CD4-positive, alpha-beta T cell (primary cell): Measurements from ENCODE around the gene PCDH9. TPM values are rescaled to one million over a fixed set of nuclear protein-coding genes. Genes with fewer than 3 reads are reported as not detected.

Source experiments
- ATAC-seq: fragments of 200-7000 bp; cut with Tn5 transposase; one replicate; pipeline ENCODE4 v1.10.0; 2022; ENCODE audit warnings: mild to moderate bottlenecking; ENCODE audit not compliant: poor library complexity
- CTCF ChIA-PET: fragments of 350-600 bp; sonication (Branson Sonifier 250); formaldehyde crosslinking; loops from one replicate; lab custom pipeline; 2021; ENCODE audit warnings: antibody characterized with exemption, inconsistent platforms; lab: Charles Lee
- POLR2A ChIA-PET: fragments of 350-600 bp; sonication (Branson Sonifier 250); formaldehyde crosslinking; loops from one replicate; lab custom pipeline; 2021; ENCODE audit warnings: antibody characterized with exemption, inconsistent platforms; lab: Charles Lee
- DNase-seq, 14 experiments: peaks; one replicate each; pipeline ENCODE4 v3.0.0-alpha.2; 2013 to 2020; ENCODE audit warnings: mixed read lengths in 2 of 14
- H3K27ac ChIP-seq, 2 donors: one replicate each; pipeline versions ENCODE4 v1.5.1 to v1.7.0; 2013; ENCODE audit warnings: low read length in 2 of 2, low read depth in 1 of 2, mild to moderate bottlenecking in 1 of 2
- H3K27me3 ChIP-seq, 2 experiments: 1 replicate in 1 of 2; 2 replicates in 1 of 2; pipeline versions ENCODE4 v1.6.1 to v1.7.0; 2013; ENCODE audit warnings: low read length in 2 of 2, control low read depth in 1 of 2, mild to moderate bottlenecking in 1 of 2, moderate library complexity in 1 of 2; ENCODE audit not compliant: insufficient read depth in 2 of 2, control insufficient read depth in 1 of 2
- H3K36me3 ChIP-seq: one replicate; pipeline ENCODE4 v1.6.1; 2013; ENCODE audit warnings: low read length, control low read depth; ENCODE audit not compliant: insufficient read depth
- H3K4me1 ChIP-seq: one replicate; pipeline ENCODE4 v1.6.1; 2013; ENCODE audit warnings: low read length, control low read depth; ENCODE audit not compliant: insufficient read depth
- H3K4me3 ChIP-seq: one replicate; pipeline ENCODE4 v1.5.1; 2013; ENCODE audit warnings: mild to moderate bottlenecking, low read length, moderate library complexity
- H3K9me3 ChIP-seq, 2 experiments: 1 replicate in 1 of 2; 2 replicates in 1 of 2; pipeline versions ENCODE4 v1.6.1 to v1.7.0; 2013; ENCODE audit warnings: low read length in 2 of 2, mild to moderate bottlenecking in 2 of 2, control low read depth in 1 of 2, moderate library complexity in 1 of 2; ENCODE audit not compliant: control insufficient read depth in 1 of 2, insufficient read depth in 1 of 2
- H3K27ac Mint-ChIP-seq: one replicate; pipeline ENCODE4 v1.8.0; 2020; ENCODE audit warnings: mixed read lengths
- H3K27me3 Mint-ChIP-seq: one replicate; pipeline ENCODE4 v1.8.0; 2021; ENCODE audit warnings: mixed read lengths
- H3K36me3 Mint-ChIP-seq: one replicate; pipeline ENCODE4 v1.8.0; 2021; ENCODE audit warnings: low read depth, mixed read lengths
- H3K4me1 Mint-ChIP-seq: one replicate; pipeline ENCODE4 v1.8.0; 2021; ENCODE audit warnings: low read depth, mixed read lengths
- H3K4me3 Mint-ChIP-seq: one replicate; pipeline ENCODE4 v1.8.0; 2020; ENCODE audit warnings: mild to moderate bottlenecking, mixed read lengths
- H3K9me3 Mint-ChIP-seq: one replicate; pipeline ENCODE4 v1.8.0; 2020; ENCODE audit warnings: mixed read lengths
- CTCF ChIP-seq: fragments of 200-600 bp; IDR thresholded peaks from one replicate; pipeline ENCODE4 v1.8.0; 2022; ENCODE audit warnings: antibody characterized with exemption, mild to moderate bottlenecking
- intact Hi-C, 2 experiments: fragments of 100-400 bp; cut with DNase I in 1 of 2; cut with micrococcal nuclease in 1 of 2; formaldehyde crosslinking; loops; one replicate each; pipeline versions ENCODE4 v1.15.1 to v1.9.0; 2023 to 2025; cut with DNase I, micrococcal nuclease
- total RNA-seq, 174 experiments: library from RNA in 2 of 174; stranded (reverse) in 2 of 174; gene quantifications; one replicate each; pipeline ENCODE4 v1.2.3 and lab custom pipeline; 2021 to 2026

PCDH9 gene
- total RNA-seq, 2 experiments from 2014 or later, result 0.08 to 0.19 TPM

- H3K27me3 Mint-ChIP-seq, result no peaks in the 10 kb centered on the region
- no peak overlapping the region for H3K27ac ChIP-seq
- TF ChIP-seq CTCF, result no peak
- H3K9me3 ChIP-seq, result peaks cover 0 to 7% of the 10 kb centered on the region in 2 experiments
- H3K4me1 Mint-ChIP-seq, result no peaks in the 10 kb centered on the region
- H3K27me3 ChIP-seq, result no peaks in the 10 kb centered on the region
- H3K4me3 ChIP-seq, result no peak overlapping the region
- no peaks in the 10 kb centered on the region for H3K36me3 ChIP-seq
- no peaks in the 10 kb centered on the region for H3K4me1 ChIP-seq
- no peaks in the 10 kb centered on the region for H3K9me3 Mint-ChIP-seq
- intact Hi-C loops, result no loop called here
- DNase-seq (no peak), ATAC-seq (no peak)
- ChIA-PET POLR2A (no interaction called here), CTCF (no interaction called here)
- H3K27ac Mint-ChIP-seq, result no peak overlapping the region
- H3K4me3 Mint-ChIP-seq, result no peak overlapping the region
- H3K36me3 Mint-ChIP-seq, result no peaks in the 10 kb centered on the region
These were observed 78.5 kb downstream of the PCDH9 start for GRCh38 chr13:67151652-67152051.

- H3K36me3 Mint-ChIP-seq, result no peaks in the 10 kb centered on the region
- POLR2A ChIA-PET, result no interaction called here
These were observed 79.5 kb downstream of the PCDH9 start for GRCh38 chr13:67150608-67151007.

GRCh38 chr13:67148161-67148571, 82.0 kb downstream of the PCDH9 start:
- DNase-seq, result no peak
- H3K36me3 Mint-ChIP-seq, result no peaks in the 10 kb centered on the region
- CTCF ChIA-PET, result no interaction called here
- H3K36me3 ChIP-seq, result no peaks in the 10 kb centered on the region
- no peak for ATAC-seq
- no peaks in the 10 kb centered on the region for H3K27me3 ChIP-seq
- H3K4me3 Mint-ChIP-seq, result no peak overlapping the region
- no peaks in the 10 kb centered on the region for H3K4me1 ChIP-seq
- H3K9me3 ChIP-seq, result no peaks in the 10 kb centered on the region
- no peaks in the 10 kb centered on the region for H3K4me1 Mint-ChIP-seq
- TF ChIP-seq CTCF, result no peak
- intact Hi-C loops, result no loop called here
- H3K27ac ChIP-seq, result no peak overlapping the region
- POLR2A ChIA-PET, result no interaction called here
- H3K27ac Mint-ChIP-seq, result no peak overlapping the region
- H3K9me3 Mint-ChIP-seq, result no peaks in the 10 kb centered on the region
- no peaks in the 10 kb centered on the region for H3K27me3 Mint-ChIP-seq
- no peak overlapping the region for H3K4me3 ChIP-seq

More at GRCh38 chr13:67150608-67151007, 79.5 kb downstream of the PCDH9 start:
- Mint-ChIP-seq H3K27ac (no peak overlapping the region), H3K4me1 (no peaks in the 10 kb centered on the region), H3K4me3 (no peak overlapping the region), H3K9me3 (no peaks in the 10 kb centered on the region), H3K27me3 (no peaks in the 10 kb centered on the region)
- ATAC-seq (no peak), DNase-seq (no peak)
- Histone ChIP-seq H3K36me3 (no peaks in the 10 kb centered on the region), H3K4me3 (no peak overlapping the region), H3K27me3 (no peaks in the 10 kb centered on the region), H3K27ac (no peak overlapping the region), H3K9me3 (no peaks in the 10 kb centered on the region), H3K4me1 (no peaks in the 10 kb centered on the region)
- TF ChIP-seq CTCF, result no peak
- intact Hi-C loops, result no loop called here
- CTCF ChIA-PET, result no interaction called here
